SKM-1 (cell line): ENCODE results near the gene PSMA6.
A peak's percentile ranks its signal among the peaks of the same experiment; 100 is the strongest.
"Not testable (repeated sequence)": the region's sequence is repeated elsewhere in the genome, so short reads cannot be mapped to it uniquely, and the experiment has no call there.

ENCODE experiments used
- DNase-seq: peaks from one replicate; lab custom pipeline; 2025; ENCODE audit not compliant: unreplicated experiment; lab: John Stamatoyannopoulos, UW

PSMA6 gene

GRCh38 chr14:35342489-35343010 is 50.4 kb downstream of the PSMA6 start:
- no peak for DNase-seq

DNA sequence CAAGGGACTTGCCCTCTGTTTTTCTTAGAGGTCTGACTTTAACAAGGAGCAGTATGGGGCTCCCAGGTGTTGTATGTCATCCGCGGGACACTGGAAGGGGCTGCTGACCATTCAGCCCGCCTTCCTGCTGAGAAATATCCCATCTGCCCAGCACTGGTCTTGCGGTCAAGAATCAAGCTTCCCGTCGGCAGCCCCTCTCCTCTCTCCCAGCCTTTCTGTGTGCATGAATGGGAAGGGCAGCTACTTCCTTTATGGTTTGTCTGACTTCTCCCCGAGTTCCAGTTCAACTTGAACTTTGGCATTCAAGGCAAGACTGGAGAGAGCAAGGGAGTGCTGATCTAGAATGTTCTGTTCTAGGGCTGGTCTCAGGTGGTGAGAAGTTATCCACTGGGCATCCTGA is 51.5 kb downstream of the PSMA6 start:
- no peak for DNase-seq

GRCh38 chr14:35344107-35344807 is 52.1 kb downstream of the PSMA6 start:
- no peak for DNase-seq

DNA sequence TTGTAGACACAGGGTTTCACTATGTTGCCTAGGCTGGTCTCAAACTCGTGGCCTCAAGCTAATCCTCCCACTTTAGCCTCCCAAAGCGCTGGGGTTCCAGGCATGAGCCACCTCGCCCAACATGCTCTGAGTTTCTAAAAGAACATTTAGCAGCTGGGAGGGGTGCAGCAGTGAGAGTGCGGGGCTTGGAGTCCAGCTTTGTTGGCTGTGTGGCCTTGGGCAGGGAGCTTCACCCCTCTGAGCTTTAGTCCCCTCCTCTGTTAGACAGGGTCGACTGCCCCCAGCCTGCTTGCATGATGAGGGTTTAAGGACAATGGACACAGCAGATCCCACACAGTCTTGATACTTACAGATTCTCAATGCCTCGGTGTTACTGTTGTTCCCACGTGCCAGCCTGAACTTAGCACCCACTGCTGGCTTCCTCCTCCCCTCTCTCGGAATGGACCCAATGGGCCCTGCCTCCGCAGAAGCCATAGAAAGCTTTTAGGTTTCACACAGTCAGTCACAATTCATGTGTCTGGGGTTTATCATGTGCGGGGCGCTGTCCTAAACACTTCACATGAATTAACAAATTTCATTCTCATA is 54.6 kb downstream of the PSMA6 start:
- DNase-seq = no peak

DNA sequence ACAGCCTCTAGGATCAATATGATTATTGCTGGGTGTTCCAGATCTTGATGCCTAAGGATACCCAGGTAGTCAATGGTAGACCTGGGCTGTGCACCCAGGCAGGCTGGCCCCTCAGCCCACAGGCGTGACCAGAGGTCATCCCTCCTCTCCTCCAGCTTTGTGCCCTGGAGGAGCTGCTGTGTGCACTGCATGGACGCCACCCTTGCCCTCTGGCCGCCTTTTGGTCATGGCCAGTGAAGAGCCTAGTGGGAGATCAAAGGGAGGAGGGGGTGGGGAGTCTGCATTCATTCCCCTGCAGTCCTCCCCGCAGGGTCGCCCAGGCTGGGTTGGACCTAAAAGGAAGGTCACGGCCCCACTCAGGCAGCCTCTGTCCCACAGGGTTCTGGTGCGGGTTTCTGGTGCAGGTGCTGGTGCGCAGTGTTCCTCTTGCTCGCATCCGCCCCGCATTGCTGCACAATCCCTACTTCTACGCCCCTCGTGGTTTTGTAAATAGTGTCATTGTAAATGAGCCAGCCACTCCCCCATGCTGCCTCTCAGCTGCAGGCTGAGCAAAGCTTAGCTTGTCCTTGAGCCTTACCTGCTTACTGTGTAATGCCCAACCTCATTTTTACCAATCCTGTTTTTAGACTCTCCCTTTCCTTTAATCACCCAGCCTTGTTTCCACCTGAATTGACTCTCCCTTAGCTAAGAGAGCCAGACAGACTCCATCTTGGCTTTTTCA is 55.3 kb downstream of the PSMA6 start:
- DNase-seq = no peak

GRCh38 chr14:35348044-35348380 is 55.8 kb downstream of the PSMA6 start:
- not testable (repeated sequence) for DNase-seq

DNA sequence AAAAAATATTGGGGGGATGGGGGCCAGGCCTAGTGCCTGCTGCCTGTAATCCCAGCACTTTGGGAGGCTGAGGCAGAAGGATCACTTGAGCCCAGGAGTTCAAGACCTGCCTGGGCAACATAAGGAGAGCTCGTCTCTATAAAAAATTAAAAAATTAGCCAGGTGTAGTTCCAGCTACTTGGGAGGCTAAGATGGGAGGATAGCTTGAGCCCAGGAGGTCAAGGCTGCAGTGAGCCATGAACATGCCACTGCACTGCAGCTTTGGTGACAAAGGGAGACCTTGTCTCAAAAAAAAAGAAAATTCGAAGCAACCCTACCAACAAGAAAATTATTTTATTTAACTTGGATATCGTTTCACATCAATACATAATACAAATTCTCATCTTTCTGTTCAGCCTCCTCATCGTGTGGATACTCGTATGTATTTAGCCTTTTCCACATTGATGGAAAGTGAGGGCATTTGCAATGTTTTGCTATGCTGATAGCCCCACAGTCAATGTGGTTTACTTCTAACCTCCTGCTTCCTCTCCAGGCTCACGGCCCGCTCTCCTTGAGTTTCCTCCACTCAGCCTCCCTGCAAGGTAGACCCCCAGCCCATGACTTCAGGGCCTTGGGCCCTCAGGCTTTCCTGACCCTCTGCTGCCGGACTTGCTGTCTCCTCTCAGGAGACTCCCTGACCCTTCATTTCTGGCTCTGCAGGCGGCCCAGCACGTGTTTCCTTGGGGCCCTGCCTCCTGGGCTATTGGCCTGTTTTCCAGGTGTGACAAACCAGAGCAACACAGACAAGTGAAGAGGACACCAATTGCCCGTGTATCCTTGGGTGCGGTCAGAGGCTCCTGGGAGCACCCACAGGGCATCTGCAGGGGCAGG is 57.5 kb downstream of the PSMA6 start:
- DNase-seq = no peak

- DNase-seq = no peak
Measured at GRCh38 chr14:35351497-35351896, 59.3 kb downstream of the PSMA6 start.

GRCh38 chr14:35351897-35352273 is 59.7 kb downstream of the PSMA6 start:
- no peak for DNase-seq

GRCh38 chr14:35352274-35353233 is 60.4 kb downstream of the PSMA6 start:
- DNase-seq = peak; percentile 20

- no peak for DNase-seq
Measured at GRCh38 chr14:35353409-35354172, 61.4 kb downstream of the PSMA6 start.

- DNase-seq = not testable (repeated sequence)
Measured at GRCh38 chr14:35355235-35355634, 63.1 kb downstream of the PSMA6 start.

- no peak for DNase-seq
Measured at GRCh38 chr14:35355981-35356841, 64.0 kb downstream of the PSMA6 start.

DNA sequence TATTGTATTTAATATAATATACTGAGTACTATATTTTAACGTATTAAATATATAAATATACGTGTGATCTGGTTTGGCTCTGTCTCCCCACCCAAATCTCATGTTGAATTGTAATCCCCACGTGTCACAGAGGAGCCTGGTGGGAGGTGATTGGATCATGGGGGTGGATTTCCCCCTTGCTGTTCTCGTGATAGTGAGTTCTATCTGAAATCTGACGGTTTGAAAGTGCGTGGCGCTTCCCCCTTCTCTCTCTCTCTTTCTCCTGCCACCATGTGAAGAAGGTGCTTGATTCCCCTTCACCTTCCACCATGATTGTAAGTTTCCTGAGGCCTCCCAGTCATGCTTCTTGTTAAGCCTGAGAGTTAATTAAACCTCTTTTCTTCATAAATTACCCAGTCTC is 67.5 kb downstream of the PSMA6 start:
- not testable (repeated sequence) for DNase-seq

GRCh38 chr14:35361141-35361480 is 68.9 kb downstream of the PSMA6 start:
- no peak for DNase-seq

DNA sequence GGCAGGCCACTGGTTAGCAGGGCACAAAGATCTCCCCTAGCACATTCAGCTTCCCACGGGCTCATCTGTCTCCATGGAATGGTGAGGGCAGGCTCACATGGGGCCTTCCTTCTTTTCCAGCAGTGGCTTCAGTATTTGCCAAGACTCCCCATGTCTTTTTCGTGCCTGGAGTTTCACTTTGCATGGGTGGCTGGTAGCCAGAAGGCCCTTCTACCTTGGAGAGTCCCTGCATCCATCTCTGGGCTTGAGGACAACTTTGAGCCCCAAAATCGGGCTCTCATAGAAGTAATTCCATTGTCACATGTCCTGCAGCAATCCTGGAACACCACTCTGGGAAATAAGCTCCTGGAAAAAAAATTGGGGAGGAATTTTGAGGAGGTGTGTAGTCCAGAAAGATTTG is 70.3 kb downstream of the PSMA6 start:
- no peak for DNase-seq

DNA sequence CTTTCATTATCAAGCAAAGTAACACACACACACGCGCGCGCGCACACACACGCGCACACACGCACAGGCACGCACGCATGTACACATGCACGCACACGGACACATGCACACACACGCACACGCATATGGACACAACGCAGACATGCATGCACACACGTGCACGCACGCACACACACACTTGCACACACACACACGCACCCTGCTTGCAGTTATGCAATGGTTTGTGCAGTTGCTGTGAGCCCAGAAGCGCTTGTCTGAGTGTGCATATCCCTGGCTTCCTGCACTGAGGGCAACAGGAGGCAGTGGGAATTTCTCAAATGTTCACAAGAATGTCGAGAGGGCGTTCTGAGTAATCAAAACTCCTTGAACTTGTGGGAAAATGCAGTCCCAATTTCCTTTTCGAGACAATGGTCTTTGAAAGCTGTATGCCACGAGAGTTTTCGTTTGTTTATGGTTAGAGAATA is 70.8 kb downstream of the PSMA6 start:
- DNase-seq = no peak
